Right atrium auricular region (tissue), 2 donors: ENCODE data around the gene FUT7. TPM values are rescaled to one million over a fixed set of nuclear protein-coding genes. Genes with fewer than 3 reads are reported as not detected.
A peak's percentile ranks its signal among the peaks of the same experiment; 100 is the strongest.

Source experiments
- DNase-seq: peaks from one replicate; pipeline ENCODE4 v3.0.0-alpha.2; 2019; ENCODE audit warnings: low spot score
- H3K27ac ChIP-seq, 2 donors: fragments of 200-600 bp; sonication (generic); 1 replicate in 1 of 2; 2 replicates in 1 of 2; pipeline ENCODE4 v1.5.1; 2016 to 2019
- H3K27me3 ChIP-seq, 2 donors: fragments of 200-600 bp; sonication (generic); one replicate each; pipeline versions ENCODE4 v1.5.1 to v1.6.0; 2017 to 2019
- H3K36me3 ChIP-seq: fragments of 200-600 bp; sonication (generic); one replicate; pipeline ENCODE4 v1.5.1; 2016
- H3K4me1 ChIP-seq, 2 donors: fragments of 200-600 bp; sonication (generic); one replicate each; pipeline versions ENCODE4 v1.5.1 to v1.6.0; 2017 to 2019
- H3K4me3 ChIP-seq, 2 donors: fragments of 200-600 bp; sonication (generic); 1 replicate in 1 of 2; 2 replicates in 1 of 2; pipeline ENCODE4 v1.5.1; 2017 to 2019; ENCODE audit warnings: mild to moderate bottlenecking in 1 of 2, moderate library complexity in 1 of 2
- H3K9me3 ChIP-seq, 2 donors: fragments of 200-600 bp; sonication (generic); one replicate each; pipeline ENCODE4 v1.5.1; 2019
- total RNA-seq, 2 donors: library from RNA; depleted of rRNA; stranded (reverse); fragments of >200 nt; gene quantifications; one replicate each; pipeline ENCODE4 v1.1.0, GENCODE V29; 2016
- TF ChIP-seq, protein P1 (sequence below), 2 donors: fragments of 200-600 bp; sonication (generic); IDR thresholded peaks; one replicate each; pipeline ENCODE4 v1.5.1; 2019; ENCODE audit warnings: antibody characterized with exemption in 2 of 2

Gene FUT7
- total RNA-seq, 2 donors from 2014 or later, result 0.28 TPM; not detected in 1

DNA sequence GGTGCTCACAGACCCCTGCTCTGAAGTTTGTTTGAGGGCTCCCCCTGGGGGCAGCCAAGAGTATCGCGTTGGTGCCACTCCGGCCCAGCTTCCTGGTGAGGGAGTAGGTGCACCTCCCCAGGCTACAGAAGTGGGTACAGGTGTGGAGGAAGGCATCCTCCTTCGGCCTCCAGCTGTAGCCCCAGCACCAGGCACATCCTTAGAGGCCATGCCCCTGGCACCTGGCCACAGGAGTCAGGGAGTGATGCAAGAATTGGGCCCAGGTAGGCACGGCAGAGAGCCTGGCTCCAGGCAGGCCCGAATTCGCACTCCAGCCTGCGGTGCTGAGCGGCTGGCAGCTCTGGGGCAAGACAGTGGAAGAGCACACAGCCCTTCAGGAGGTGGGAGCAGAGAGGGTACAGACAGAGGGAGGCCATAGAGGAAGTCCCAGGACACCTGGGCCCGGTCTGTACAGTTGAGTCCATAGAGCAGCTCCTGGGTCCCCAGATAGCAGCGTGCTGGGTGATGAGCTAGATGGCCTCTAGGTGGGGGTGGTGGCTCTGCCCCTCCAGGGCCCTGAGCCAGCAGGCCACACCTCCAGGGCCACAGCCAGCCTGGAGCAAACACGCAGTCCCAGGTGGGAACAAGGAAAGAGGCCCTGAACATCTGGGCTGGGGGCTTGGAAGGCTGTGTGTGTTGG lies 36.1 kb upstream of the FUT7 start:
- H3K36me3 ChIP-seq, result no peaks in the 10 kb centered on the region
- H3K9me3 ChIP-seq, result no peaks in the 10 kb centered on the region
- peaks cover 0 to 20% of the 10 kb centered on the region in 2 donors for H3K4me1 ChIP-seq
- no peak overlapping the region for H3K27ac ChIP-seq
- DNase-seq, result peak; percentile 77
- peaks cover 0 to 3% of the 10 kb centered on the region in 2 donors for H3K27me3 ChIP-seq
- H3K4me3 ChIP-seq, result no peak overlapping the region
- TF ChIP-seq, protein P1, sequence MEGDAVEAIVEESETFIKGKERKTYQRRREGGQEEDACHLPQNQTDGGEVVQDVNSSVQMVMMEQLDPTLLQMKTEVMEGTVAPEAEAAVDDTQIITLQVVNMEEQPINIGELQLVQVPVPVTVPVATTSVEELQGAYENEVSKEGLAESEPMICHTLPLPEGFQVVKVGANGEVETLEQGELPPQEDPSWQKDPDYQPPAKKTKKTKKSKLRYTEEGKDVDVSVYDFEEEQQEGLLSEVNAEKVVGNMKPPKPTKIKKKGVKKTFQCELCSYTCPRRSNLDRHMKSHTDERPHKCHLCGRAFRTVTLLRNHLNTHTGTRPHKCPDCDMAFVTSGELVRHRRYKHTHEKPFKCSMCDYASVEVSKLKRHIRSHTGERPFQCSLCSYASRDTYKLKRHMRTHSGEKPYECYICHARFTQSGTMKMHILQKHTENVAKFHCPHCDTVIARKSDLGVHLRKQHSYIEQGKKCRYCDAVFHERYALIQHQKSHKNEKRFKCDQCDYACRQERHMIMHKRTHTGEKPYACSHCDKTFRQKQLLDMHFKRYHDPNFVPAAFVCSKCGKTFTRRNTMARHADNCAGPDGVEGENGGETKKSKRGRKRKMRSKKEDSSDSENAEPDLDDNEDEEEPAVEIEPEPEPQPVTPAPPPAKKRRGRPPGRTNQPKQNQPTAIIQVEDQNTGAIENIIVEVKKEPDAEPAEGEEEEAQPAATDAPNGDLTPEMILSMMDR (IDR thresholded peaks at IDR 0.05), result peak; percentile 67 to 77

DNA sequence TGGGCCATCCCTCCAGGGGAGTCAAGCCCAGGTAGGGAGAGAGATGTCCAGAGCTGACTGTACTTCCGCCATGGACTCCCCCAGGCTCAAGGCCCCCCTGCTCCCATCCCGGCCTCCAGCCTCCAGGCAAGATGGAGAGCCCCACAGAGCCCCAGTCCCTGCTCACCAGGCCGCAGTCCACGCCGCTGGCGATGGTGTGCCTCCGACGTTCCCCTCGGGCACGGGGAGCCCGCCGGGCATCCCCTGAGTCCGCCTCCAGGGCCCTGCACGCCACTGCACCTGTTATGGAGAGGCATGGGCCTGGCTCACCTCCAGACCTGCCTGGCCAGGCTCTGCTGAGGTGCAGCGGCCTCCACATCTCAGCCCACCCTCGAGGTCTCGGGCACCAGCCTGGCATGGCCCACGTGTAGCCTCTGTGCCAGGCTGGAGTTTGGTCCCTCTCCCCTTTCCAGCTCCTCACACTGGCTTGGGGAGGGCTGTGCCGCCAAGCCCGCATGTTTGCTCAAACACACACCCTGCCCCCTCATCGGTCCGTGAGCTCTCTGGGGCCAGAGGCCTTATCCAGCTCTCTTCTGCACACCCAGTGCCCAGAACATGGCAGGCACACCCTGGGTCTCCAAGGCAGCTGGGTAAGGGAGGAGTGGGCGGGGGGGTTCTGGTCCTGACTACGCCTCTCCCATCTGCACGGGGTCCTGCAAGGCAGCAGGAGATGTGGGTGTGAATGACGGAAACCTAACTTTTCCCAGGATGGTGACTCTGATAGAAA lies 34.4 kb upstream of the FUT7 start:
- H3K27ac ChIP-seq, result no peak overlapping the region
- TF ChIP-seq, protein P1 (IDR thresholded peaks at IDR 0.05), result no peak
- H3K36me3 ChIP-seq, result no peaks in the 10 kb centered on the region
- no peaks in the 10 kb centered on the region for H3K9me3 ChIP-seq
- H3K4me1 ChIP-seq, result peaks cover 0 to 17% of the 10 kb centered on the region in 2 donors
- H3K27me3 ChIP-seq, result peaks cover 0 to 3% of the 10 kb centered on the region in 2 donors
- no peak overlapping the region for H3K4me3 ChIP-seq
- no peak for DNase-seq

DNA sequence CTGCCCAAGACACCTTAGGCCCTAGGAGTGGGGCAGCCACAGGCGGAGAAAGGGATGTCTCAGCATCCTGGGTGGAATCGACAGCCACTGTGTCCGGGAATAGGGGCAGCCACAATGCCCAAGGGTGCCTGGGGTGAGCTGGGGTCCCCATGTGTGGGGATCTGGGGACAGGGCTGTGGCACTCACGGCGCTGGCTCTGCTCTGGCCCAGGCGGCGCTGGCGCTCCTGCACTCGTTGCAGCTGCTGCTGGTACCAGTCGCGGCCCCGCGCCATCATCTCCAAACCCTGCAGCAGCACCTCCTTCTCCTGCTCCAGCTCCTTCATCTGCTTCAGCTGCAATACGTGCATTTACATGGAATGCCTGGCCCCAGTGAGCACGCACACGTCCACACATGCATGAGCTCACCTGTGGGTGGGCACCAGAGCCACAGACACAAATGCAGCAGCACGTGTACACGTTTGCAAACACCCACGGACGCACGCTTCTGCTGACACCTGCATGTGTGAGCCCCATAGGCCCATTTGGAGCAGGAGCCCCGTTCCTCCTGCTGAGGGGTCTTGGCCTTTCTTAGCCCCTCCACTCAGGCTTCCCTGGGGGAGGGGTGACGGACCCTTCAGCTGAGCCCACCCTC lies 33.6 kb upstream of the FUT7 start:
- TF ChIP-seq, protein P1 (IDR thresholded peaks at IDR 0.05), result no peak
- H3K36me3 ChIP-seq, result no peaks in the 10 kb centered on the region
- H3K9me3 ChIP-seq, result no peaks in the 10 kb centered on the region
- H3K27ac ChIP-seq, result no peak overlapping the region
- no peak for DNase-seq
- peaks cover 0 to 9% of the 10 kb centered on the region in 2 donors for H3K4me1 ChIP-seq
- H3K27me3 ChIP-seq, result peaks cover 0 to 3% of the 10 kb centered on the region in 2 donors
- H3K4me3 ChIP-seq, result no peak overlapping the region

DNA sequence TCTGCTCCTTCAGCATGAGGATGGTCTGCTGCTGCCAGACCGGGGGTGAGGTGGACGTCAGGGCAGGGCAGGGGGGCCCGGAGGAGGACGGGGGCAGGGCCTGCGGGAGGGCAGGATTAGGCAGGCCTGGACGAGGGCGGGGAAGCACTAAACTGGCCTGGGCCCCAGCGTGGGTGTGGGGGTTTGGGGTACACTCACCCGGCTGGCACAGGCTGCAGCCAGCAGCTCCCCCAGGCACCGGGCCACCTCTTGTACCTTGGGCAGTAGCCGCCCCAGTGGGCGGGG lies 32.9 kb upstream of the FUT7 start:
- TF ChIP-seq, protein P1 (IDR thresholded peaks at IDR 0.05), result no peak
- H3K9me3 ChIP-seq, result no peaks in the 10 kb centered on the region
- peaks cover 0 to 3% of the 10 kb centered on the region in 2 donors for H3K27me3 ChIP-seq
- no peak overlapping the region for H3K27ac ChIP-seq
- H3K4me3 ChIP-seq, result no peak overlapping the region
- peaks cover 0 to 9% of the 10 kb centered on the region in 2 donors for H3K4me1 ChIP-seq
- H3K36me3 ChIP-seq, result no peaks in the 10 kb centered on the region
- DNase-seq, result no peak

DNA sequence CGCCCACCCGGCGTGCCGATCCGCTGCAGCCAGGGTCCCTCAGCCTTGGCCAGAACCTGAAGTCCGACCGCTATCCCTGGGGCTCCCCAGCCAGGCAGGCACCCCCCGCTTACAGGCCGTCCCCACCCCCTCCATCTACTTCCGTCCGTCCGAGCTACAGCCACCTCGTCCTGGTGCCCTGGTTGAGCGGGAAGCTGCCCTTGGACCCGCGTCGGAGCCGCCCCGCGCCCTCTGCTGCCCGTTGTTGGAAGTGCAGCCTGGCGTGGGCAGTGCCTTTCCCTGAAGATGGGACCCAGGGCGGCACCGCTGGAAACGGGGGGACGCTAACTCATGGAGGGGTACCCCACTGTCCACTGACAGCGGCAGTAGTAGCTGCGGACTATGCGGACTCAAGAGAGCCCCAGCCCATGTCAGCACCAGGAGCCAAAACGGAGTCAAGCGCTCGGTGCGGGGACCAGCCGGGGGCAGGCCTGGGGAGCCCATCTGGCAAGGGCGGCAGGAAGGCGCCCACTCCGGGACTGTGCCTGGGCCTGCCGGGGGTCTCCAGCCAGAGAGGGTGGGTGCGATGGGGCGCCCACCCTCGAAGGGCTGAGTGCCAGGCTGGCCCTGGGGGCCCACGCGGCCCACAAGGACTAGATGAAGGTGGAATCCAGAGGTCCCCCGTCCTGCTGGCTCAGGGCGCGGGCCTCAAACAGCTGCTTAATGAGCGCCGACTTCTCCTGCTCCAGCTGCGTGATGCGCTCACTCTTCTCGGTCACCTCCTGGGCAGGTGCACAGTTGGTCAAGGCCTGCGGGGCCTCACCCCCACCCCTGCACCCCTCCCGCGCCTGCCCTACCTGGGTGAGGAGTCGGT lies 32.4 kb upstream of the FUT7 start:
- Histone ChIP-seq H3K9me3 (no peaks in the 10 kb centered on the region), H3K4me3 (no peak overlapping the region), H3K27ac (no peak overlapping the region), H3K27me3 (peaks cover 0 to 3% of the 10 kb centered on the region in 2 donors), H3K4me1 (peaks cover 0 to 9% of the 10 kb centered on the region in 2 donors), H3K36me3 (no peaks in the 10 kb centered on the region)
- TF ChIP-seq, protein P1 (IDR thresholded peaks at IDR 0.05), result peak; percentile 99
- DNase-seq, result no peak
